IPS-18c (cell line): ENCODE measurements around the gene NFIL3.
"Not testable (repeated sequence)": the region's sequence is repeated elsewhere in the genome, so short reads cannot be mapped to it uniquely, and the experiment has no call there.

Experiments
- H3K4me3 ChIP-seq: 2 replicates; pipeline ENCODE4 v1.7.0; 2013; ENCODE audit warnings: low read depth, mild to moderate bottlenecking, low read length, moderate library complexity; ENCODE audit not compliant: insufficient read depth
- H3K9me3 ChIP-seq: one replicate; pipeline ENCODE4 v1.6.1; 2013; ENCODE audit warnings: mild to moderate bottlenecking, low read length, moderate library complexity; ENCODE audit not compliant: control insufficient read depth, insufficient read depth

Gene NFIL3

GRCh38 chr9:91408475-91408874 lies 15.2 kb downstream of the NFIL3 start:
- Histone ChIP-seq H3K4me3 (no peak overlapping the region), H3K9me3 (no peaks in the 10 kb centered on the region)

DNA sequence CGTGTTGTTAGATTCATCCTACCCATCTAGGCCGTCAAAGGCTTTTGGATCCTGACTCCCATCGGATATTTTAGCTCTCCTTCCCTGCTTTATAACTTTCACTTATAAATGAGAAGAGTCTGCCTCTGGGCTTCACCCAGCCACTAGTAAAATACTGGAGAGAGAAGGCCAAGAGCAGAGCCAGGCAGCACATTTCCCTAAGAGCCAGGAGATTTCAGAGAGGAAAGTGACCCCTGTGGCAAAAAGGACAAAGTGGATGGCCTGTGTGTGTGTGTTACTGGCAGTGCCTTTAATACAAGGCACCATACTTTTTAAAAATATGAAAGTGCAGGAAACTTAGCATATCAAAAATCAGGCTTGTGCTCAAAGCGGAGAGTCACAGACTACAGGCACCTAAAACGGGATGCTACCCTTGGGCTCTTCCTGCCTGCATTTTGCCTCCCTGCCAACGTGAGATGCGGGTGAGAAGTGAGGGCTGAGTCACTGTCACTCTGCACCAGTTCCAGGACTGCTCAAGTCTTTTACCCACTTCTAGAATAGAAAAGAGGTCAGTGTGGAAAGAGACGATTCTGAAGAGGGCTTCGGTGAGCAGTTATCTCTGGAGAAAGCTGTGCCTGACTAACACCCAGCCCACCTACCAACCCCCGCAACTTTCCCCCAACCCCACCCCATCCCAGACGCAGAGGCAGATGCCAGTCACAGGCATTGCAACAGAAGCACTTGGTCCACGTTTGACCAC lies 15.9 kb downstream of the NFIL3 start:
- Histone ChIP-seq H3K9me3 (no peaks in the 10 kb centered on the region), H3K4me3 (no peak overlapping the region)

GRCh38 chr9:91405343-91406077 lies 18.1 kb downstream of the NFIL3 start:
- H3K9me3 ChIP-seq = no peaks in the 10 kb centered on the region
- H3K4me3 ChIP-seq = no peak overlapping the region

GRCh38 chr9:91403665-91404543 lies 19.7 kb downstream of the NFIL3 start:
- Histone ChIP-seq H3K4me3 (no peak overlapping the region), H3K9me3 (no peaks in the 10 kb centered on the region)

GRCh38 chr9:91398926-91399325 lies 24.7 kb downstream of the NFIL3 start:
- H3K9me3 ChIP-seq = no peaks in the 10 kb centered on the region
- no peak overlapping the region for H3K4me3 ChIP-seq

GRCh38 chr9:91395553-91396471 lies 27.8 kb downstream of the NFIL3 start:
- H3K9me3 ChIP-seq = no peaks in the 10 kb centered on the region
- no peak overlapping the region for H3K4me3 ChIP-seq

- Histone ChIP-seq H3K9me3 (no peaks in the 10 kb centered on the region), H3K4me3 (no peak overlapping the region)
Observed at GRCh38 chr9:91395106-91395552, 28.5 kb downstream of the NFIL3 start.

DNA sequence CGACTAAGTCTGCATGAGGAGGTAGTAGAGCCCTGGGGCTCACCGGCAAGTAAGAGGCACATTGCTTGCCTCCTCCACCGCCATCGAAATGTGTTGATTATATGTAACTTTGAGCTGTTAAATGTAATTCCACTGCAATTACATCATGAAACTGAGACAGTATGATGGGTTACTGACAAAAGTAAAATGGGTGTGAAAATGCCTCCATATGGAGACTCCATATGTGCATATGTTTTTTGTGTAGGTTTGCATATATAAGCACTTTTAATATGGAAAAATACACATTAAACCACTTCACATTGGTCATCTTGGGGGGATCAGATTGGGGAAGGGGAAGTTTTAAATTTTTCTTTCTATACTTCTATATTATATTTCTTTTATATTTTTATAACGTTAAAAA lies 29.8 kb downstream of the NFIL3 start:
- no peaks in the 10 kb centered on the region for H3K9me3 ChIP-seq
- no peak overlapping the region for H3K4me3 ChIP-seq

GRCh38 chr9:91392435-91392834 lies 31.2 kb downstream of the NFIL3 start:
- Histone ChIP-seq H3K4me3 (no peak overlapping the region), H3K9me3 (no peaks in the 10 kb centered on the region)

DNA sequence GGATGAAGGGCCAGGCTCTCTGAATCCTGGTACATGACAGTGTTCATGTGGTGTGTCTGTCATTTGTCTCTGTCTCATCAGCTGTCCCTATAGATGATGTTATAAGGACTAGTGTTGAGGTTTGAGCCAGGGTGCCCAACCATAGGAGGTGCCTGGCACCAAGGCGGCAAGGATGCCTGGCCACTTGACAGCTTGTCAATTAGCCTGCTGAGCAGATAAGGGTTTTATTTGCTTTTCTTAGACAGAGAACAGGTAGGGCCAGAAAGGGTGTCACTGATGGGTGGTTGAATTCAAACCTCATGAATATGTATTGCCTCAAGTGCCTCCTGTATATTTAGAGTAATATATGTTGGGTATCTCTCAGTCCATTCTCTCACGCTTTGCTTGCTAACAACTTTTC lies 31.8 kb downstream of the NFIL3 start:
- H3K9me3 ChIP-seq = no peaks in the 10 kb centered on the region

GRCh38 chr9:91391412-91391811 lies 32.2 kb downstream of the NFIL3 start:
- H3K9me3 ChIP-seq = no peaks in the 10 kb centered on the region

More for the DNA sequence above, 31.8 kb downstream of the NFIL3 start:
- no peak overlapping the region for H3K4me3 ChIP-seq

GRCh38 chr9:91389686-91390085 lies 33.9 kb downstream of the NFIL3 start:
- H3K4me3 ChIP-seq, H3K9me3 ChIP-seq: not testable (repeated sequence)

More at GRCh38 chr9:91391412-91391811, 32.2 kb downstream of the NFIL3 start:
- H3K4me3 ChIP-seq = no peak overlapping the region

- Histone ChIP-seq H3K9me3 (peaks cover 2% of the 10 kb centered on the region), H3K4me3 (no peak overlapping the region)
Observed at GRCh38 chr9:91386765-91387164, 36.9 kb downstream of the NFIL3 start.

- H3K4me3 ChIP-seq = no peak overlapping the region
- peaks cover 2% of the 10 kb centered on the region for H3K9me3 ChIP-seq
Observed at GRCh38 chr9:91384954-91385353, 38.7 kb downstream of the NFIL3 start.

- peaks cover 2% of the 10 kb centered on the region for H3K9me3 ChIP-seq
- H3K4me3 ChIP-seq = no peak overlapping the region
Observed at GRCh38 chr9:91383577-91383976, 40.1 kb downstream of the NFIL3 start.

GRCh38 chr9:91382298-91382697 lies 41.3 kb downstream of the NFIL3 start:
- H3K4me3 ChIP-seq = no peak overlapping the region
- peaks cover 2% of the 10 kb centered on the region for H3K9me3 ChIP-seq

DNA sequence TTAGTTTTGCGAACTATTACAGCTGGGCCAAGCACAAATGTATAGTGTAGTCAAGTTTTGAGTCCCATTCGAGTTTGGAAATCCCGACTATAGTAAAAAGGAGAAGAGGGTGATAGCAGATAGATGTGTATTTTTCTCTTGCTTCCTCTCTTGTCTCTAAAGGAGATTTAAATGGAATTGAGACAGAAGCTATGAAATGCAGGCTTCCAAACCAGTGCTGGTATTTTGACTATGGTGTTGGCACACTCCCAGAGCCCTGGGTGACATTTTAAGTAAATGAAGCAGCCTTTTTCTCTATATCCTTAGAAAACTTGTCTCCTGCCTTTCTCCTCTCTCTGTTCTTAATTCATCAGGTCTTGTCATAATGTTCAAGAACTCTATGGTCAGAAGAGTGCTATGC lies 44.2 kb downstream of the NFIL3 start:
- H3K9me3 ChIP-seq = peaks cover 1% of the 10 kb centered on the region

More for the DNA sequence above, 44.2 kb downstream of the NFIL3 start:
- no peak overlapping the region for H3K4me3 ChIP-seq
